HepG2 (cell line): Measurements from ENCODE around the gene CASKIN2. TPM values are rescaled to one million over a fixed set of nuclear protein-coding genes. Genes with fewer than 3 reads are reported as not detected.

Source experiments
- CREB1 ChIP-seq, 2 experiments: fragments of 450-650 bp in 1 of 2; IDR thresholded peaks; 2 replicates each; pipeline ENCODE4 v1.6.1; 2016 to 2017; ENCODE audit warnings: control low read depth in 1 of 2, mild to moderate bottlenecking in 1 of 2, missing compliant biosample characterization in 1 of 2, missing genetic modification characterization in 1 of 2
- ELF1 ChIP-seq: sonication (generic); formaldehyde crosslinking; IDR thresholded peaks from 2 replicates; pipeline ENCODE4 v1.4.0; 2020; ENCODE audit warnings: missing genetic modification reagents
- ETV6 ChIP-seq: sonication (generic); formaldehyde crosslinking; conservative IDR thresholded peaks from 2 replicates; pipeline ENCODE4 v1.4.0; 2020; ENCODE audit warnings: missing genetic modification reagents
- HNF4A ChIP-seq: sonication (generic); formaldehyde crosslinking; IDR thresholded peaks from 2 replicates; pipeline ENCODE4 v1.4.0; 2020; ENCODE audit warnings: missing genetic modification reagents
- JUND ChIP-seq: sonication (generic); formaldehyde crosslinking; IDR thresholded peaks from 2 replicates; pipeline ENCODE4 v1.8.0; 2022; ENCODE audit warnings: mild to moderate bottlenecking, missing genetic modification reagents
- LCORL ChIP-seq, 2 experiments: fragments of 450-650 bp in 1 of 2; sonication (generic) in 1 of 2; formaldehyde crosslinking in 1 of 2; IDR thresholded peaks; 2 replicates each; pipeline versions ENCODE4 v1.5.0 to v1.6.1; 2017 to 2020; ENCODE audit warnings: antibody characterized with exemption in 1 of 2, missing genetic modification reagents in 1 of 2
- PLSCR1 ChIP-seq: sonication (generic); formaldehyde crosslinking; IDR thresholded peaks from 2 replicates; pipeline ENCODE4 v1.5.0; 2020; ENCODE audit warnings: missing genetic modification reagents, mild to moderate bottlenecking, borderline replicate concordance
- POLR2G ChIP-seq: fragments of 200-400 bp; formaldehyde crosslinking; IDR thresholded peaks from 2 replicates; pipeline ENCODE4 v1.6.1; 2018; ENCODE audit warnings: mild to moderate bottlenecking, low read depth, low read length, moderate library complexity
- PRPF4 ChIP-seq: fragments of 200-400 bp; formaldehyde crosslinking; IDR thresholded peaks from 2 replicates; pipeline ENCODE4 v1.6.1; 2016; ENCODE audit warnings: low read length, low read depth; ENCODE audit not compliant: poor library complexity, severe bottlenecking
- SKI ChIP-seq: fragments of 450-650 bp; IDR thresholded peaks from one replicate; pipeline ENCODE4 v1.6.1; 2018; ENCODE audit warnings: mild to moderate bottlenecking; ENCODE audit not compliant: partially characterized antibody
- SMYD3 ChIP-seq: sonication (generic); formaldehyde crosslinking; IDR thresholded peaks from 2 replicates; pipeline ENCODE4 v1.8.1; 2023; ENCODE audit warnings: mild to moderate bottlenecking, missing genetic modification reagents
- TAF15 ChIP-seq: fragments of 200-400 bp; formaldehyde crosslinking; IDR thresholded peaks from one replicate; pipeline ENCODE4 v1.6.1; 2018; ENCODE audit warnings: mild to moderate bottlenecking, low read depth, low read length; ENCODE audit not compliant: poor library complexity, severe bottlenecking
- UBTF ChIP-seq: sonication (generic); formaldehyde crosslinking; IDR thresholded peaks from 2 replicates; pipeline ENCODE4 v1.4.0; 2020; ENCODE audit warnings: mild to moderate bottlenecking, missing genetic modification reagents
- ZBTB21 ChIP-seq: sonication (generic); formaldehyde crosslinking; IDR thresholded peaks from 2 replicates; pipeline ENCODE4 v1.4.0; 2020; ENCODE audit warnings: missing genetic modification reagents
- ZBTB7A ChIP-seq: sonication (generic); formaldehyde crosslinking; IDR thresholded peaks from 2 replicates; pipeline ENCODE4 v1.8.0; 2022; ENCODE audit warnings: mild to moderate bottlenecking, missing genetic modification reagents
- ZFP90 ChIP-seq: sonication (generic); formaldehyde crosslinking; IDR thresholded peaks from 2 replicates; pipeline ENCODE4 v1.8.0; 2022; ENCODE audit warnings: missing genetic modification reagents, mild to moderate bottlenecking, inconsistent platforms, borderline replicate concordance
- ZKSCAN8 ChIP-seq: IDR thresholded peaks from 2 replicates; pipeline ENCODE4 v1.6.1; 2016; ENCODE audit warnings: borderline replicate concordance, missing genetic modification reagents, missing compliant biosample characterization
- ZNF160 ChIP-seq: sonication (generic); formaldehyde crosslinking; IDR thresholded peaks from 2 replicates; pipeline ENCODE4 v1.8.0; 2022; ENCODE audit warnings: mild to moderate bottlenecking, inconsistent platforms, missing genetic modification reagents
- ZNF644 ChIP-seq: IDR thresholded peaks from 2 replicates; pipeline ENCODE4 v1.6.1; 2016; ENCODE audit warnings: low read depth
- ZNF792 ChIP-seq: IDR thresholded peaks from 2 replicates; pipeline ENCODE4 v1.6.1; 2016
- ZNF839 ChIP-seq: sonication (generic); formaldehyde crosslinking; IDR thresholded peaks from 2 replicates; pipeline ENCODE4 v1.4.0; 2020; ENCODE audit warnings: missing genetic modification reagents, mild to moderate bottlenecking, borderline replicate concordance
- polyA plus RNA-seq, 8 experiments: library from polyadenylated mRNA; depleted of rRNA in 3 of 8; stranded (reverse) in 7 of 8; unstranded in 1 of 8; fragments of >200 nt; fragmentation: Illumina TruSeq in 4 of 8; extraction: Trizol in 4 of 8; gene quantifications; 2 replicates each; pipeline versions ENCODE4 v1.2.1 to v1.2.3, GENCODE V29; 2011 to 2016; ENCODE audit warnings: low read depth in 4 of 8, missing spikeins in 1 of 8, mixed read lengths in 1 of 8; ENCODE audit not compliant: insufficient read depth in 1 of 8
- total RNA-seq, 5 experiments: library from RNA; depleted of rRNA; stranded (reverse); fragments of >200 nt; fragmentation: Illumina TruSeq; extraction: Trizol; gene quantifications; 2 replicates each; pipeline ENCODE4 v1.2.3, GENCODE V29; 2016; ENCODE audit warnings: low read depth in 1 of 5
- TF ChIP-seq, protein P1 (sequence below), 2 experiments: sonication (generic) in 1 of 2; formaldehyde crosslinking in 1 of 2; IDR thresholded peaks; 2 replicates each; pipeline versions ENCODE4 v1.4.0 to v1.6.1; 2018 to 2020; ENCODE audit warnings: missing genetic modification reagents in 2 of 2, borderline replicate concordance in 1 of 2, low read depth in 1 of 2, mild to moderate bottlenecking in 1 of 2, missing biosample characterization in 1 of 2
- TF ChIP-seq, protein P2 (sequence below): IDR thresholded peaks from 2 replicates; pipeline ENCODE4 v1.6.1; 2016; ENCODE audit warnings: low read depth, control low read depth

The CASKIN2 gene
- total and polyA plus RNA-seq, 2 of the 13 experiments (the other 11 are each of a cell fraction or from before 2014, with no cell fraction given), result 5.2 to 7.8 TPM

- 0 out of 2 replicates have a peak, but pooled peaks have one; percentile 15 for TF ChIP-seq ZBTB21 (CRISPR knock-in tag)
- TF ChIP-seq, protein P1, sequence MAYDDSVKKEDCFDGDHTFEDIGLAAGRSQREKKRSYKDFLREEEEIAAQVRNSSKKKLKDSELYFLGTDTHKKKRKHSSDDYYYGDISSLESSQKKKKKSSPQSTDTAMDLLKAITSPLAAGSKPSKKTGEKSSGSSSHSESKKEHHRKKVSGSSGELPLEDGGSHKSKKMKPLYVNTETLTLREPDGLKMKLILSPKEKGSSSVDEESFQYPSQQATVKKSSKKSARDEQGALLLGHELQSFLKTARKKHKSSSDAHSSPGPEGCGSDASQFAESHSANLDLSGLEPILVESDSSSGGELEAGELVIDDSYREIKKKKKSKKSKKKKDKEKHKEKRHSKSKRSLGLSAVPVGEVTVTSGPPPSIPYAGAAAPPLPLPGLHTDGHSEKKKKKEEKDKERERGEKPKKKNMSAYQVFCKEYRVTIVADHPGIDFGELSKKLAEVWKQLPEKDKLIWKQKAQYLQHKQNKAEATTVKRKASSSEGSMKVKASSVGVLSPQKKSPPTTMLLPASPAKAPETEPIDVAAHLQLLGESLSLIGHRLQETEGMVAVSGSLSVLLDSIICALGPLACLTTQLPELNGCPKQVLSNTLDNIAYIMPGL (CRISPR knock-in tag; IDR thresholded peaks at IDR 0.05; ENCODE audit: borderline replicate concordance in 1 of 2, low read depth in 1 of 2), result peak; percentile 96 to 99
- no peak for TF ChIP-seq LCORL (IDR thresholded peaks at IDR 0.05)
- TF ChIP-seq LCORL (CRISPR knock-in tag; IDR thresholded peaks at IDR 0.05), result peak; percentile 79; the same call in 1 of the 2 replicates
- peak; percentile 49; the same call in 1 of the 2 replicates for TF ChIP-seq HNF4A
- no peak for TF ChIP-seq ELF1 (CRISPR knock-in tag)
- TF ChIP-seq ZNF792 (CRISPR knock-in tag), result peak; percentile 92
- peak; percentile 69 for TF ChIP-seq SKI
- TF ChIP-seq ZFP90 (CRISPR knock-in tag), result peak; percentile 95
- TF ChIP-seq TAF15, result peak; percentile 19
- TF ChIP-seq ZBTB7A (CRISPR knock-in tag), result peak; percentile 96
- TF ChIP-seq ZNF839 (CRISPR knock-in tag), result peak; percentile 92
- no peak; the same call in 1 of the 2 replicates for TF ChIP-seq PLSCR1 (CRISPR knock-in tag)
- TF ChIP-seq ZNF644 (CRISPR knock-in tag), result peak; percentile 43; the same call in 1 of the 2 replicates
- 0 out of 2 replicates have a peak, but pooled peaks have one; percentile 30 for TF ChIP-seq JUND (CRISPR knock-in tag)
- no peak for TF ChIP-seq POLR2G
- TF ChIP-seq UBTF (CRISPR knock-in tag), result peak; percentile 93
- TF ChIP-seq CREB1 (IDR thresholded peaks at IDR 0.05), result no peak
- no peak for TF ChIP-seq CREB1 (CRISPR knock-in tag; IDR thresholded peaks at IDR 0.05)
- peak; percentile 41 for TF ChIP-seq ZNF160 (CRISPR knock-in tag)
- TF ChIP-seq, protein P2, sequence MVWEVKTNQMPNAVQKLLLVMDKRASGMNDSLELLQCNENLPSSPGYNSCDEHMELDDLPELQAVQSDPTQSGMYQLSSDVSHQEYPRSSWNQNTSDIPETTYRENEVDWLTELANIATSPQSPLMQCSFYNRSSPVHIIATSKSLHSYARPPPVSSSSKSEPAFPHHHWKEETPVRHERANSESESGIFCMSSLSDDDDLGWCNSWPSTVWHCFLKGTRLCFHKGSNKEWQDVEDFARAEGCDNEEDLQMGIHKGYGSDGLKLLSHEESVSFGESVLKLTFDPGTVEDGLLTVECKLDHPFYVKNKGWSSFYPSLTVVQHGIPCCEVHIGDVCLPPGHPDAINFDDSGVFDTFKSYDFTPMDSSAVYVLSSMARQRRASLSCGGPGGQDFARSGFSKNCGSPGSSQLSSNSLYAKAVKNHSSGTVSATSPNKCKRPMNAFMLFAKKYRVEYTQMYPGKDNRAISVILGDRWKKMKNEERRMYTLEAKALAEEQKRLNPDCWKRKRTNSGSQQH (CRISPR knock-in tag), result peak; percentile 95
- TF ChIP-seq PRPF4, result no peak
- 0 out of 2 replicates have a peak, but pooled peaks have one; percentile 25 for TF ChIP-seq SMYD3 (CRISPR knock-in tag)
- peak; percentile 54; the same call in 1 of the 2 replicates for TF ChIP-seq ZKSCAN8
- TF ChIP-seq ETV6 (CRISPR knock-in tag), result peak; percentile 99
These were observed at the start of gene CASKIN2 (continued) for GRCh38 chr17:75515496-75516254.
